WTC11 (cell line): ENCODE results near the gene GUCA1A. TPM values are rescaled to one million over a fixed set of nuclear protein-coding genes. Genes with fewer than 3 reads are reported as not detected.

Source experiments
- ATF1 ChIP-seq: sonication (generic); formaldehyde crosslinking; IDR thresholded peaks from 2 replicates; pipeline ENCODE4 v1.8.1; 2023; ENCODE audit warnings: mild to moderate bottlenecking, moderate library complexity, missing genetic modification reagents
- CREB1 ChIP-seq: sonication (generic); formaldehyde crosslinking; IDR thresholded peaks from 2 replicates; pipeline ENCODE4 v1.8.0; 2023; ENCODE audit warnings: mild to moderate bottlenecking, missing genetic modification reagents
- CREM ChIP-seq: sonication (generic); formaldehyde crosslinking; IDR thresholded peaks from 2 replicates; pipeline ENCODE4 v1.8.1; 2022; ENCODE audit warnings: mild to moderate bottlenecking, missing genetic modification reagents, moderate library complexity
- E2F1 ChIP-seq: sonication (generic); formaldehyde crosslinking; IDR thresholded peaks from 2 replicates; pipeline ENCODE4 v1.8.0; 2022; ENCODE audit warnings: mild to moderate bottlenecking, missing genetic modification reagents
- ESRRA ChIP-seq: sonication (generic); formaldehyde crosslinking; IDR thresholded peaks from 2 replicates; pipeline ENCODE4 v1.8.1; 2022; ENCODE audit warnings: mild to moderate bottlenecking, missing genetic modification reagents, borderline replicate concordance
- ETV6 ChIP-seq: sonication (generic); formaldehyde crosslinking; IDR thresholded peaks from 2 replicates; pipeline ENCODE4 v1.8.1; 2022; ENCODE audit warnings: mild to moderate bottlenecking, missing genetic modification reagents
- FOXK1 ChIP-seq: sonication (generic); formaldehyde crosslinking; IDR thresholded peaks from 2 replicates; pipeline ENCODE4 v1.8.0; 2022; ENCODE audit warnings: mild to moderate bottlenecking, moderate library complexity, missing genetic modification reagents
- FOXP1 ChIP-seq: sonication (generic); formaldehyde crosslinking; IDR thresholded peaks from 2 replicates; pipeline ENCODE4 v1.8.0; 2022; ENCODE audit warnings: missing genetic modification reagents, mild to moderate bottlenecking, moderate library complexity, borderline replicate concordance
- FOXP4 ChIP-seq: sonication (generic); formaldehyde crosslinking; IDR thresholded peaks from 2 replicates; pipeline ENCODE4 v1.8.0; 2022; ENCODE audit warnings: mild to moderate bottlenecking, missing genetic modification reagents
- HMGA2 ChIP-seq: fragments of 250-450 bp; sonication (Bioruptor Pico); IDR thresholded peaks from 2 replicates; pipeline ENCODE4 v1.4.0; 2021; ENCODE audit warnings: mild to moderate bottlenecking, moderate library complexity
- HMGXB4 ChIP-seq: sonication (generic); formaldehyde crosslinking; IDR thresholded peaks from 2 replicates; pipeline ENCODE4 v1.8.1; 2023; ENCODE audit warnings: mild to moderate bottlenecking, moderate library complexity, missing genetic modification reagents
- JUN ChIP-seq: sonication (generic); formaldehyde crosslinking; IDR thresholded peaks from 2 replicates; pipeline ENCODE4 v1.8.0; 2023; ENCODE audit warnings: mild to moderate bottlenecking, missing genetic modification reagents
- MAX ChIP-seq: sonication (generic); formaldehyde crosslinking; IDR thresholded peaks from 2 replicates; pipeline ENCODE4 v1.8.0; 2022; ENCODE audit warnings: mild to moderate bottlenecking, missing genetic modification reagents
- MYBL2 ChIP-seq: sonication (generic); formaldehyde crosslinking; IDR thresholded peaks from 2 replicates; pipeline ENCODE4 v1.8.1; 2023; ENCODE audit warnings: mild to moderate bottlenecking, moderate library complexity, missing genetic modification reagents
- NFATC4 ChIP-seq: fragments of 250-450 bp; sonication (Bioruptor Pico); IDR thresholded peaks from 2 replicates; pipeline ENCODE4 v1.9.0; 2021; ENCODE audit warnings: mild to moderate bottlenecking
- NFE2L1 ChIP-seq: sonication (generic); formaldehyde crosslinking; IDR thresholded peaks from 2 replicates; pipeline ENCODE4 v1.8.1; 2023; ENCODE audit warnings: missing genetic modification reagents
- NR2C2 ChIP-seq: sonication (generic); formaldehyde crosslinking; IDR thresholded peaks from 2 replicates; pipeline ENCODE4 v1.8.0; 2022; ENCODE audit warnings: mild to moderate bottlenecking, missing genetic modification reagents
- RELA ChIP-seq: sonication (generic); formaldehyde crosslinking; IDR thresholded peaks from 2 replicates; pipeline ENCODE4 v1.8.1; 2022; ENCODE audit warnings: missing genetic modification reagents, mild to moderate bottlenecking, borderline replicate concordance
- RORB ChIP-seq: fragments of 250-450 bp; sonication (Bioruptor Pico); IDR thresholded peaks from 2 replicates; pipeline ENCODE4 v1.9.0; 2021; ENCODE audit warnings: mild to moderate bottlenecking
- TEAD1 ChIP-seq: sonication (generic); formaldehyde crosslinking; IDR thresholded peaks from 2 replicates; pipeline ENCODE4 v1.8.0; 2022; ENCODE audit warnings: mild to moderate bottlenecking, missing genetic modification reagents
- ZBTB21 ChIP-seq: sonication (generic); formaldehyde crosslinking; IDR thresholded peaks from 2 replicates; pipeline ENCODE4 v1.8.1; 2023; ENCODE audit warnings: mild to moderate bottlenecking, missing genetic modification reagents, borderline replicate concordance
- ZNF138 ChIP-seq: sonication (generic); formaldehyde crosslinking; conservative IDR thresholded peaks from 2 replicates; pipeline ENCODE4 v1.8.1; 2022; ENCODE audit warnings: mild to moderate bottlenecking, moderate library complexity, missing genetic modification reagents
- ZNF219 ChIP-seq: sonication (generic); formaldehyde crosslinking; IDR thresholded peaks from 2 replicates; pipeline ENCODE4 v1.8.0; 2023; ENCODE audit warnings: missing genetic modification reagents, mild to moderate bottlenecking, borderline replicate concordance
- ZNF232 ChIP-seq: sonication (generic); formaldehyde crosslinking; IDR thresholded peaks from 2 replicates; pipeline ENCODE4 v1.8.0; 2022; ENCODE audit warnings: mild to moderate bottlenecking, missing genetic modification reagents
- ZNF263 ChIP-seq: sonication (generic); formaldehyde crosslinking; IDR thresholded peaks from 2 replicates; pipeline ENCODE4 v1.8.1; 2022; ENCODE audit warnings: low read depth, mild to moderate bottlenecking, moderate library complexity, missing genetic modification reagents
- total RNA-seq: library from RNA; stranded (reverse); gene quantifications from 3 replicates; pipeline ENCODE4 v1.2.3, GENCODE V29; 2021
- TF ChIP-seq, protein P1 (sequence below): sonication (generic); formaldehyde crosslinking; IDR thresholded peaks from 2 replicates; pipeline ENCODE4 v1.8.1; 2023; ENCODE audit warnings: mild to moderate bottlenecking, missing genetic modification reagents, moderate library complexity
- TF ChIP-seq, protein P2 (sequence below): sonication (generic); formaldehyde crosslinking; IDR thresholded peaks from 2 replicates; pipeline ENCODE4 v1.8.1; 2022; ENCODE audit warnings: low read depth, missing genetic modification reagents, borderline replicate concordance
- TF ChIP-seq, protein P3 (sequence below): sonication (generic); formaldehyde crosslinking; IDR thresholded peaks from 2 replicates; pipeline ENCODE4 v1.8.1; 2022; ENCODE audit warnings: missing genetic modification reagents, borderline replicate concordance
- TF ChIP-seq, protein P4 (sequence below): sonication (generic); formaldehyde crosslinking; IDR thresholded peaks from 2 replicates; pipeline ENCODE4 v1.8.0; 2022; ENCODE audit warnings: mild to moderate bottlenecking, missing genetic modification reagents

GUCA1A gene
- total RNA-seq, 1 experiment from 2014 or later = 10.9 TPM

GRCh38 chr6:42156638-42157037 lies 16.5 kb upstream of the GUCA1A start (continued):
- TF ChIP-seq E2F1 (CRISPR knock-in tag) = 0 out of 2 replicates have a peak, but pooled peaks have one; percentile 40
- 0 out of 2 replicates have a peak, but pooled peaks have one; percentile 41 for TF ChIP-seq TEAD1
- TF ChIP-seq CREB1 (CRISPR knock-in tag) = peak; percentile 68; the same call in 1 of the 2 replicates
- no peak for TF ChIP-seq NFATC4 (CRISPR knock-in tag)
- TF ChIP-seq RORB (CRISPR knock-in tag) = no peak
- TF ChIP-seq ATF1 (CRISPR knock-in tag) = no peak
- TF ChIP-seq, protein P1, sequence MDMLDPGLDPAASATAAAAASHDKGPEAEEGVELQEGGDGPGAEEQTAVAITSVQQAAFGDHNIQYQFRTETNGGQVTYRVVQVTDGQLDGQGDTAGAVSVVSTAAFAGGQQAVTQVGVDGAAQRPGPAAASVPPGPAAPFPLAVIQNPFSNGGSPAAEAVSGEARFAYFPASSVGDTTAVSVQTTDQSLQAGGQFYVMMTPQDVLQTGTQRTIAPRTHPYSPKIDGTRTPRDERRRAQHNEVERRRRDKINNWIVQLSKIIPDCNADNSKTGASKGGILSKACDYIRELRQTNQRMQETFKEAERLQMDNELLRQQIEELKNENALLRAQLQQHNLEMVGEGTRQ = peak; percentile 67
- peak; percentile 28; the same call in 1 of the 2 replicates for TF ChIP-seq FOXP1 (CRISPR knock-in tag)
- TF ChIP-seq FOXP4 = peak; percentile 79
- TF ChIP-seq NFE2L1 = peak; percentile 66; the same call in 1 of the 2 replicates
- peak; percentile 76; the same call in 1 of the 2 replicates for TF ChIP-seq ESRRA
- TF ChIP-seq MYBL2 = no peak
- TF ChIP-seq MAX (CRISPR knock-in tag) = peak; percentile 98
- TF ChIP-seq RELA (CRISPR knock-in tag) = peak; percentile 65; the same call in 1 of the 2 replicates
- TF ChIP-seq HMGXB4 (CRISPR knock-in tag) = no peak
- TF ChIP-seq JUN (CRISPR knock-in tag) = no peak
- no peak for TF ChIP-seq ZNF138 (CRISPR knock-in tag)
- TF ChIP-seq FOXK1 (CRISPR knock-in tag) = 0 out of 2 replicates have a peak, but pooled peaks have one; percentile 31
- 0 out of 2 replicates have a peak, but pooled peaks have one; percentile 21 for TF ChIP-seq NR2C2
- TF ChIP-seq, protein P2, sequence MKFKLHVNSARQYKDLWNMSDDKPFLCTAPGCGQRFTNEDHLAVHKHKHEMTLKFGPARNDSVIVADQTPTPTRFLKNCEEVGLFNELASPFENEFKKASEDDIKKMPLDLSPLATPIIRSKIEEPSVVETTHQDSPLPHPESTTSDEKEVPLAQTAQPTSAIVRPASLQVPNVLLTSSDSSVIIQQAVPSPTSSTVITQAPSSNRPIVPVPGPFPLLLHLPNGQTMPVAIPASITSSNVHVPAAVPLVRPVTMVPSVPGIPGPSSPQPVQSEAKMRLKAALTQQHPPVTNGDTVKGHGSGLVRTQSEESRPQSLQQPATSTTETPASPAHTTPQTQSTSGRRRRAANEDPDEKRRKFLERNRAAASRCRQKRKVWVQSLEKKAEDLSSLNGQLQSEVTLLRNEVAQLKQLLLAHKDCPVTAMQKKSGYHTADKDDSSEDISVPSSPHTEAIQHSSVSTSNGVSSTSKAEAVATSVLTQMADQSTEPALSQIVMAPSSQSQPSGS = no peak
- TF ChIP-seq ZNF219 (CRISPR knock-in tag) = no peak
- TF ChIP-seq ZBTB21 = no peak
- TF ChIP-seq CREM = 0 out of 2 replicates have a peak, but pooled peaks have one; percentile 21
- no peak for TF ChIP-seq HMGA2 (CRISPR knock-in tag)
- TF ChIP-seq, protein P3, sequence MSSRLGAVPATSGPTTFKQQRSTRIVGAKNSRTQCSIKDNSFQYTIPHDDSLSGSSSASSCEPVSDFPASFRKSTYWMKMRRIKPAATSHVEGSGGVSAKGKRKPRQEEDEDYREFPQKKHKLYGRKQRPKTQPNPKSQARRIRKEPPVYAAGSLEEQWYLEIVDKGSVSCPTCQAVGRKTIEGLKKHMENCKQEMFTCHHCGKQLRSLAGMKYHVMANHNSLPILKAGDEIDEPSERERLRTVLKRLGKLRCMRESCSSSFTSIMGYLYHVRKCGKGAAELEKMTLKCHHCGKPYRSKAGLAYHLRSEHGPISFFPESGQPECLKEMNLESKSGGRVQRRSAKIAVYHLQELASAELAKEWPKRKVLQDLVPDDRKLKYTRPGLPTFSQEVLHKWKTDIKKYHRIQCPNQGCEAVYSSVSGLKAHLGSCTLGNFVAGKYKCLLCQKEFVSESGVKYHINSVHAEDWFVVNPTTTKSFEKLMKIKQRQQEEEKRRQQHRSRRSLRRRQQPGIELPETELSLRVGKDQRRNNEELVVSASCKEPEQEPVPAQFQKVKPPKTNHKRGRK (CRISPR knock-in tag) = no peak
- peak; percentile 42; the same call in 1 of the 2 replicates for TF ChIP-seq ETV6
- no peak for TF ChIP-seq ZNF263 (CRISPR knock-in tag)
- TF ChIP-seq ZNF232 = 0 out of 2 replicates have a peak, but pooled peaks have one; percentile 22
- TF ChIP-seq, protein P4, sequence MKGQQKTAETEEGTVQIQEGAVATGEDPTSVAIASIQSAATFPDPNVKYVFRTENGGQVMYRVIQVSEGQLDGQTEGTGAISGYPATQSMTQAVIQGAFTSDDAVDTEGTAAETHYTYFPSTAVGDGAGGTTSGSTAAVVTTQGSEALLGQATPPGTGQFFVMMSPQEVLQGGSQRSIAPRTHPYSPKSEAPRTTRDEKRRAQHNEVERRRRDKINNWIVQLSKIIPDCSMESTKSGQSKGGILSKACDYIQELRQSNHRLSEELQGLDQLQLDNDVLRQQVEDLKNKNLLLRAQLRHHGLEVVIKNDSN (CRISPR knock-in tag) = peak; percentile 80
